Measurements from ENCODE around the gene UCN2.

The UCN2 gene

GRCh38 chr3:48595526-48596121 is 32.0 kb upstream of the UCN2 start:
- Mint-ChIP-seq H3K36me3 (peaks cover 12 to 34% of the 10 kb centered on the region in 2 donors), H3K27me3 (peaks cover 27 to 35% of the 10 kb centered on the region in 2 donors), H3K4me3 (peak overlapping the region; percentile 53 to 70), H3K27ac (no peak overlapping the region), H3K9me3 (no peaks in the 10 kb centered on the region), H3K4me1 (peaks cover 10 to 11% of the 10 kb centered on the region in 2 donors)
- DNase-seq (no peak), ATAC-seq (replicated peaks) (peak; percentile 23 to 27)

- no peak for DNase-seq
- ATAC-seq (replicated peaks), result peak; percentile 38 to 46
- H3K4me1 Mint-ChIP-seq, result peaks cover 10 to 11% of the 10 kb centered on the region in 2 donors
- peak within 1 kb of the TSS; percentile 70 to 75 for H3K4me3 Mint-ChIP-seq
- H3K27me3 Mint-ChIP-seq, result peaks cover 31 to 38% of the 10 kb centered on the region in 2 donors
- H3K36me3 Mint-ChIP-seq, result peaks cover 11 to 30% of the 10 kb centered on the region in 2 donors
- peak within 1 kb of the TSS; percentile 25 for H3K27ac Mint-ChIP-seq
- H3K9me3 Mint-ChIP-seq, result no peaks in the 10 kb centered on the region
Measured at GRCh38 chr3:48595075-48595525, 31.5 kb upstream of the UCN2 start, which contains the start of gene COL7A1. COL7A1 (minus strand) TSS chr3:48595329; CDS start chr3:48595159, 170 bp downstream.

GRCh38 chr3:48594417-48595049 is 31.0 kb upstream of the UCN2 start:
- Mint-ChIP-seq H3K36me3 (peaks cover 8 to 26% of the 10 kb centered on the region in 2 donors), H3K4me1 (peaks cover 10 to 11% of the 10 kb centered on the region in 2 donors), H3K27ac (peak overlapping the region; percentile 25), H3K4me3 (peak overlapping the region; percentile 70 to 75), H3K9me3 (no peaks in the 10 kb centered on the region), H3K27me3 (peaks cover 37 to 43% of the 10 kb centered on the region in 2 donors)
- ATAC-seq (replicated peaks) (peak; percentile 5 to 13), DNase-seq (no peak)

GRCh38 chr3:48593337-48593736 is 29.8 kb upstream of the UCN2 start:
- peaks cover 10 to 11% of the 10 kb centered on the region in 2 donors for H3K4me1 Mint-ChIP-seq
- H3K36me3 Mint-ChIP-seq, result peaks cover 0 to 15% of the 10 kb centered on the region in 2 donors
- no peak overlapping the region for H3K4me3 Mint-ChIP-seq
- no peak overlapping the region for H3K27ac Mint-ChIP-seq
- ATAC-seq (replicated peaks), result no peak
- no peaks in the 10 kb centered on the region for H3K9me3 Mint-ChIP-seq
- H3K27me3 Mint-ChIP-seq, result peaks cover 46 to 54% of the 10 kb centered on the region in 2 donors
- DNase-seq, result no peak

- Mint-ChIP-seq H3K9me3 (no peaks in the 10 kb centered on the region), H3K27me3 (peaks cover 53 to 61% of the 10 kb centered on the region in 2 donors), H3K27ac (no peak overlapping the region), H3K4me1 (peaks cover 10 to 17% of the 10 kb centered on the region in 2 donors), H3K36me3 (peaks cover 0 to 9% of the 10 kb centered on the region in 2 donors), H3K4me3 (no peak overlapping the region)
- no peak for DNase-seq
- no peak for ATAC-seq (replicated peaks)
Measured at GRCh38 chr3:48592519-48593087, 29.0 kb upstream of the UCN2 start.

GRCh38 chr3:48591886-48592518 is 28.4 kb upstream of the UCN2 start:
- Mint-ChIP-seq H3K9me3 (no peaks in the 10 kb centered on the region), H3K27ac (no peak overlapping the region), H3K36me3 (peaks cover 0 to 4% of the 10 kb centered on the region in 2 donors), H3K4me1 (peaks cover 10 to 17% of the 10 kb centered on the region in 2 donors), H3K4me3 (no peak overlapping the region), H3K27me3 (peaks cover 59 to 67% of the 10 kb centered on the region in 2 donors)
- ATAC-seq (replicated peaks) (no peak), DNase-seq (no peak)

GRCh38 chr3:48591436-48591835 is 27.9 kb upstream of the UCN2 start:
- peaks cover 64 to 73% of the 10 kb centered on the region in 2 donors for H3K27me3 Mint-ChIP-seq
- DNase-seq, result no peak
- peaks cover 10 to 17% of the 10 kb centered on the region in 2 donors for H3K4me1 Mint-ChIP-seq
- no peak overlapping the region for H3K4me3 Mint-ChIP-seq
- peaks cover 0 to 4% of the 10 kb centered on the region in 2 donors for H3K36me3 Mint-ChIP-seq
- no peak for ATAC-seq (replicated peaks)
- no peaks in the 10 kb centered on the region for H3K9me3 Mint-ChIP-seq
- H3K27ac Mint-ChIP-seq, result no peak overlapping the region

GRCh38 chr3:48588230-48588629 is 24.6 kb upstream of the UCN2 start:
- H3K36me3 Mint-ChIP-seq, result no peaks in the 10 kb centered on the region
- H3K27ac Mint-ChIP-seq, result no peak overlapping the region
- H3K4me1 Mint-ChIP-seq, result peaks cover 0 to 6% of the 10 kb centered on the region in 2 donors
- DNase-seq (no peak), ATAC-seq (replicated peaks) (no peak)
- H3K4me3 Mint-ChIP-seq, result no peak overlapping the region
- peaks cover 51 to 61% of the 10 kb centered on the region in 2 donors for H3K27me3 Mint-ChIP-seq
- no peaks in the 10 kb centered on the region for H3K9me3 Mint-ChIP-seq

- Mint-ChIP-seq H3K4me1 (peaks cover 0 to 6% of the 10 kb centered on the region in 2 donors), H3K27ac (no peak overlapping the region), H3K9me3 (no peaks in the 10 kb centered on the region), H3K27me3 (peaks cover 46 to 58% of the 10 kb centered on the region in 2 donors), H3K36me3 (no peaks in the 10 kb centered on the region), H3K4me3 (no peak overlapping the region)
- no peak for DNase-seq
- no peak for ATAC-seq (replicated peaks)
Measured at GRCh38 chr3:48587686-48588085, 24.1 kb upstream of the UCN2 start.

GRCh38 chr3:48585411-48585810 is 21.8 kb upstream of the UCN2 start:
- Mint-ChIP-seq H3K27ac (no peak overlapping the region), H3K27me3 (peaks cover 39 to 49% of the 10 kb centered on the region in 2 donors), H3K4me3 (no peak overlapping the region), H3K4me1 (peaks cover 0 to 6% of the 10 kb centered on the region in 2 donors), H3K9me3 (no peaks in the 10 kb centered on the region), H3K36me3 (no peaks in the 10 kb centered on the region)
- no peak for ATAC-seq (replicated peaks)
- no peak for DNase-seq

- DNase-seq, result no peak
- peaks cover 0 to 6% of the 10 kb centered on the region in 2 donors for H3K4me1 Mint-ChIP-seq
- no peaks in the 10 kb centered on the region for H3K9me3 Mint-ChIP-seq
- no peak for ATAC-seq (replicated peaks)
- no peak overlapping the region for H3K27ac Mint-ChIP-seq
- H3K4me3 Mint-ChIP-seq, result no peak overlapping the region
- no peaks in the 10 kb centered on the region for H3K36me3 Mint-ChIP-seq
- peaks cover 34 to 47% of the 10 kb centered on the region in 2 donors for H3K27me3 Mint-ChIP-seq
Measured at GRCh38 chr3:48584836-48585235, 21.3 kb upstream of the UCN2 start.

GRCh38 chr3:48581621-48582481 is 18.3 kb upstream of the UCN2 start:
- no peaks in the 10 kb centered on the region for H3K9me3 Mint-ChIP-seq
- ATAC-seq (replicated peaks), result no peak
- H3K36me3 Mint-ChIP-seq, result no peaks in the 10 kb centered on the region
- H3K4me3 Mint-ChIP-seq, result no peak overlapping the region
- no peak overlapping the region for H3K27ac Mint-ChIP-seq
- peaks cover 7 to 18% of the 10 kb centered on the region in 2 donors for H3K27me3 Mint-ChIP-seq
- DNase-seq, result no peak
- no peaks in the 10 kb centered on the region for H3K4me1 Mint-ChIP-seq

GRCh38 chr3:48576647-48577046 is 13.1 kb upstream of the UCN2 start:
- no peak for DNase-seq
- H3K36me3 Mint-ChIP-seq, result no peaks in the 10 kb centered on the region
- H3K27ac Mint-ChIP-seq, result no peak overlapping the region
- no peaks in the 10 kb centered on the region for H3K27me3 Mint-ChIP-seq
- no peak for ATAC-seq (replicated peaks)
- H3K4me3 Mint-ChIP-seq, result no peak overlapping the region
- H3K4me1 Mint-ChIP-seq, result no peaks in the 10 kb centered on the region
- no peaks in the 10 kb centered on the region for H3K9me3 Mint-ChIP-seq

Data from stimulated activated naive B cell treated with anti-CD40 and anti-IgM and Interleukin-4, amounts not matched to agents 10 μg/mL and 1 μg/mL and 100 μg/mL, for 72 hours (primary cell).